WTC11 (cell line): ENCODE data around the gene PACSIN1.

Experiments used
- ETV6 ChIP-seq: sonication (generic); formaldehyde crosslinking; IDR thresholded peaks from 2 replicates; pipeline ENCODE4 v1.8.1; 2022; ENCODE audit warnings: mild to moderate bottlenecking, missing genetic modification reagents
- TEAD4 ChIP-seq: sonication (generic); formaldehyde crosslinking; IDR thresholded peaks from 2 replicates; pipeline ENCODE4 v1.8.0; 2022; ENCODE audit warnings: mild to moderate bottlenecking, missing genetic modification reagents
- ZNF671 ChIP-seq: fragments of 250-450 bp; sonication (Bioruptor Pico); IDR thresholded peaks from 2 replicates; pipeline ENCODE4 v1.8.0; 2021; ENCODE audit warnings: mild to moderate bottlenecking
- TF ChIP-seq, protein P1 (sequence below): fragments of 200-600 bp; IDR thresholded peaks from 2 replicates; pipeline ENCODE4 v1.8.0; 2022; ENCODE audit warnings: antibody characterized with exemption
- TF ChIP-seq, protein P2 (sequence below): sonication (generic); formaldehyde crosslinking; IDR thresholded peaks from 2 replicates; pipeline ENCODE4 v1.8.0; 2023; ENCODE audit warnings: missing genetic modification reagents
- TF ChIP-seq, protein P3 (sequence below): sonication (generic); formaldehyde crosslinking; IDR thresholded peaks from 2 replicates; pipeline ENCODE4 v1.8.0; 2022; ENCODE audit warnings: mild to moderate bottlenecking, missing genetic modification reagents
- TF ChIP-seq, protein P4 (sequence below): sonication (generic); formaldehyde crosslinking; conservative IDR thresholded peaks from 2 replicates; pipeline ENCODE4 v1.8.1; 2023; ENCODE audit warnings: mild to moderate bottlenecking, low read depth, missing genetic modification reagents, moderate library complexity

DNA sequence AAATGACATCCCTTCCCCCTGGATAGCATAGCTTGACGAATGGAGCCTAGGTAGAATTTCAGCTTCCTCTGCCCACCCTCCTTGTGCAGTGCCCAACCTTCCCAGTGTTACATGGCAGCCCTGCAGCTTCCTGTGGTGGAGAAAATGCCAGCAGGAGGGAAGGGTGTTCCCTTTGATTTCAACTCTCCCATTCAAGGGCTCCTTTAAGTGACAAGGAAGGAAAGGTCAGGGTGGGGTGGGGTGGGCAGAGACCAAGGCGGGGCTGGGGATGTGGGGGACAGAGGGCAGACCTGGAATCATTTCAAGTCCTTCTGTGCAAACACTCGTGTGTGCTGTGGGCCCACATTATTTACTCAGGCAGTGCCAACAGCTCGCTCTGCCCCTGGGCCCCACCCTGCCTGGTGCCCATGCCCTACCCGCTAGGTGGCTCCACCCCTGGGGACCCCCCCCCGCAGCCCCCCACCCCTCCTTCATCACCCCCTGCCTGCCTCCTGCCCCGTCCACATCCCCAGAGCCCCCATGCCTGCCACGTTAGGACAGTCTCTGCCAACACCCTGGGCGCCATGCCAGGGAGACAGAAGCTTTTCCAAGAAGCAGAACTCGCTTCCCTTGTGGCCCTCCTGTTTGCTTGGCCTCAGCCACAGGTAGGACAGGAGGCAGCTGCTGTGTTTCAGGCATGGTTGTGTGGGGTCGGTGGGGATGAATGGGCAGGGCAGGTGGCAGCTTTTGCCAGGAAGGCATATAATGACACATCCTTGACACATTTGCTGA lies 80.9 kb downstream of the PACSIN1 start:
- TF ChIP-seq, protein P1, sequence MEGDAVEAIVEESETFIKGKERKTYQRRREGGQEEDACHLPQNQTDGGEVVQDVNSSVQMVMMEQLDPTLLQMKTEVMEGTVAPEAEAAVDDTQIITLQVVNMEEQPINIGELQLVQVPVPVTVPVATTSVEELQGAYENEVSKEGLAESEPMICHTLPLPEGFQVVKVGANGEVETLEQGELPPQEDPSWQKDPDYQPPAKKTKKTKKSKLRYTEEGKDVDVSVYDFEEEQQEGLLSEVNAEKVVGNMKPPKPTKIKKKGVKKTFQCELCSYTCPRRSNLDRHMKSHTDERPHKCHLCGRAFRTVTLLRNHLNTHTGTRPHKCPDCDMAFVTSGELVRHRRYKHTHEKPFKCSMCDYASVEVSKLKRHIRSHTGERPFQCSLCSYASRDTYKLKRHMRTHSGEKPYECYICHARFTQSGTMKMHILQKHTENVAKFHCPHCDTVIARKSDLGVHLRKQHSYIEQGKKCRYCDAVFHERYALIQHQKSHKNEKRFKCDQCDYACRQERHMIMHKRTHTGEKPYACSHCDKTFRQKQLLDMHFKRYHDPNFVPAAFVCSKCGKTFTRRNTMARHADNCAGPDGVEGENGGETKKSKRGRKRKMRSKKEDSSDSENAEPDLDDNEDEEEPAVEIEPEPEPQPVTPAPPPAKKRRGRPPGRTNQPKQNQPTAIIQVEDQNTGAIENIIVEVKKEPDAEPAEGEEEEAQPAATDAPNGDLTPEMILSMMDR = no peak
- TF ChIP-seq TEAD4 (CRISPR knock-in tag) (no peak), ZNF671 (no peak), ETV6 (CRISPR knock-in tag) (no peak)
- TF ChIP-seq, protein P2, sequence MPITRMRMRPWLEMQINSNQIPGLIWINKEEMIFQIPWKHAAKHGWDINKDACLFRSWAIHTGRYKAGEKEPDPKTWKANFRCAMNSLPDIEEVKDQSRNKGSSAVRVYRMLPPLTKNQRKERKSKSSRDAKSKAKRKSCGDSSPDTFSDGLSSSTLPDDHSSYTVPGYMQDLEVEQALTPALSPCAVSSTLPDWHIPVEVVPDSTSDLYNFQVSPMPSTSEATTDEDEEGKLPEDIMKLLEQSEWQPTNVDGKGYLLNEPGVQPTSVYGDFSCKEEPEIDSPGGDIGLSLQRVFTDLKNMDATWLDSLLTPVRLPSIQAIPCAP (CRISPR knock-in tag) = no peak
- TF ChIP-seq, protein P3, sequence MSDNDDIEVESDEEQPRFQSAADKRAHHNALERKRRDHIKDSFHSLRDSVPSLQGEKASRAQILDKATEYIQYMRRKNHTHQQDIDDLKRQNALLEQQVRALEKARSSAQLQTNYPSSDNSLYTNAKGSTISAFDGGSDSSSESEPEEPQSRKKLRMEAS (CRISPR knock-in tag) = no peak
- TF ChIP-seq, protein P4, sequence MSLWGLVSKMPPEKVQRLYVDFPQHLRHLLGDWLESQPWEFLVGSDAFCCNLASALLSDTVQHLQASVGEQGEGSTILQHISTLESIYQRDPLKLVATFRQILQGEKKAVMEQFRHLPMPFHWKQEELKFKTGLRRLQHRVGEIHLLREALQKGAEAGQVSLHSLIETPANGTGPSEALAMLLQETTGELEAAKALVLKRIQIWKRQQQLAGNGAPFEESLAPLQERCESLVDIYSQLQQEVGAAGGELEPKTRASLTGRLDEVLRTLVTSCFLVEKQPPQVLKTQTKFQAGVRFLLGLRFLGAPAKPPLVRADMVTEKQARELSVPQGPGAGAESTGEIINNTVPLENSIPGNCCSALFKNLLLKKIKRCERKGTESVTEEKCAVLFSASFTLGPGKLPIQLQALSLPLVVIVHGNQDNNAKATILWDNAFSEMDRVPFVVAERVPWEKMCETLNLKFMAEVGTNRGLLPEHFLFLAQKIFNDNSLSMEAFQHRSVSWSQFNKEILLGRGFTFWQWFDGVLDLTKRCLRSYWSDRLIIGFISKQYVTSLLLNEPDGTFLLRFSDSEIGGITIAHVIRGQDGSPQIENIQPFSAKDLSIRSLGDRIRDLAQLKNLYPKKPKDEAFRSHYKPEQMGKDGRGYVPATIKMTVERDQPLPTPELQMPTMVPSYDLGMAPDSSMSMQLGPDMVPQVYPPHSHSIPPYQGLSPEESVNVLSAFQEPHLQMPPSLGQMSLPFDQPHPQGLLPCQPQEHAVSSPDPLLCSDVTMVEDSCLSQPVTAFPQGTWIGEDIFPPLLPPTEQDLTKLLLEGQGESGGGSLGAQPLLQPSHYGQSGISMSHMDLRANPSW (CRISPR knock-in tag) = no peak
